HG03025 (cell line): ENCODE measurements around the gene PLEKHJ1.
A peak's percentile ranks its signal among the peaks of the same experiment; 100 is the strongest.

ENCODE experiments used
- ATAC-seq: cut with Tn5 transposase; IDR thresholded peaks from one replicate; pipeline ENCODE4 v1.9.1; 2021; ENCODE audit warnings: mild to moderate bottlenecking, moderate library complexity; ENCODE audit not compliant: unreplicated experiment, low FRiP score

Gene PLEKHJ1

DNA sequence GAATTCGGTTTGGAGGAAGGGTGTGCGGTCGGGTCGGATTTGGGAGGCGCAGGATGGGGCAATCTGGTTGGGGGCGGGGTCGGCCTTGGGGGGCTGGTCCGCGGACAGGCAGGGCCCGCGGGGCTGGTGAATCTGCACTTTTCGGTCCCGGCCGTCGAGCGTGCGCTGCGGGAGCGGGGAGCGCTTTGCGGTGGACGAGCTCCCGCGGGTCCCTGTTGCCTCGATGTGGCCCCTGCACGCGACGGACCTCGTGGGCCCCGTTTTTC, 34.0 kb upstream of the PLEKHJ1 start:
- no peak for ATAC-seq

- peak; percentile 63 for ATAC-seq
These were observed 33.4 kb upstream of the PLEKHJ1 start for GRCh38 chr19:2269244-2270156.

DNA sequence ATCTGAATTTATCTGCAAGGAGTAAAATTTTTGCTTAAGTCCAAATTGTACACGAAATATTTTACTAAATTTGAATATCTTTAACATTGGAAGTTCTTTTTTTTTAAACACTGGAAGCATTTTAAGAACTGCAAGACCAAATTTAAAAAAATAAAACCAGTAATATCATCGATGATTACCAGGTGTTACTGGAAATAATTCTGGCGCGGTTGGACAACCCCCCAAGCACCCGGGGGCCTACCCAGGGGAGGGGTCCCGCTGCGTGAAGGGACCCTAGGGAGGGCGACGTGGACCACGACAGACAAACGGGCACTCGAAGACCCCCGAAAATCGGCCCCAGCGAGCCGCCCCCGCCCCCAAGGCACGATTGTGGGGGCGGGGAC, 32.7 kb upstream of the PLEKHJ1 start:
- ATAC-seq: no peak

DNA sequence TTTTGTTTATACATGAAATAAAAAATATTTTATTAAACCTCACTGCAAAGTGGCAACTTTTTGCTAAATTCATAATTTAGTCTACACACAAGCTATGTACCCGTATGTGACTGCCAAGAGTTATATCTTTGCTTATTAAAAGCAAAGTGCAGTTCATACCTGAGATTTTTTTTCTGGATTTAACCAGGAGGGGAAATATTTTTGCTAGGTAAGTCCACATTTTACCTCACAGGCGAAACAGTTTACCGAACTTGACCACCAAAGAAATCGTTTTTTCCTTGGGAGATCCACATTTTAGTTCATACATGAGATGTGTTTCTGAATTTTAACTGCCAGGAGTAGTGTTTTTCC, 32.3 kb upstream of the PLEKHJ1 start:
- no peak for ATAC-seq

- no peak for ATAC-seq
These were observed 30.3 kb upstream of the PLEKHJ1 start for GRCh38 chr19:2266183-2266993.

- ATAC-seq: no peak
These were observed 25.5 kb upstream of the PLEKHJ1 start for GRCh38 chr19:2261438-2262172.

GRCh38 chr19:2260341-2260805, 24.2 kb upstream of the PLEKHJ1 start:
- ATAC-seq: no peak

GRCh38 chr19:2259336-2259735, 23.2 kb upstream of the PLEKHJ1 start:
- no peak for ATAC-seq

GRCh38 chr19:2255982-2256685, 20.0 kb upstream of the PLEKHJ1 start, which contains the start of gene JSRP1:
JSRP1 (minus strand) TSS chr19:2256417; CDS start chr19:2255314, 1,103 bp downstream.
- ATAC-seq: no peak

- no peak for ATAC-seq
These were observed 19.1 kb upstream of the PLEKHJ1 start for GRCh38 chr19:2255112-2255845.

- ATAC-seq: no peak
These were observed 18.1 kb upstream of the PLEKHJ1 start for GRCh38 chr19:2254064-2254872.

- ATAC-seq: no peak
These were observed 17.3 kb upstream of the PLEKHJ1 start for GRCh38 chr19:2253106-2254063.

GRCh38 chr19:2252797-2253105, 16.6 kb upstream of the PLEKHJ1 start:
- no peak for ATAC-seq

DNA sequence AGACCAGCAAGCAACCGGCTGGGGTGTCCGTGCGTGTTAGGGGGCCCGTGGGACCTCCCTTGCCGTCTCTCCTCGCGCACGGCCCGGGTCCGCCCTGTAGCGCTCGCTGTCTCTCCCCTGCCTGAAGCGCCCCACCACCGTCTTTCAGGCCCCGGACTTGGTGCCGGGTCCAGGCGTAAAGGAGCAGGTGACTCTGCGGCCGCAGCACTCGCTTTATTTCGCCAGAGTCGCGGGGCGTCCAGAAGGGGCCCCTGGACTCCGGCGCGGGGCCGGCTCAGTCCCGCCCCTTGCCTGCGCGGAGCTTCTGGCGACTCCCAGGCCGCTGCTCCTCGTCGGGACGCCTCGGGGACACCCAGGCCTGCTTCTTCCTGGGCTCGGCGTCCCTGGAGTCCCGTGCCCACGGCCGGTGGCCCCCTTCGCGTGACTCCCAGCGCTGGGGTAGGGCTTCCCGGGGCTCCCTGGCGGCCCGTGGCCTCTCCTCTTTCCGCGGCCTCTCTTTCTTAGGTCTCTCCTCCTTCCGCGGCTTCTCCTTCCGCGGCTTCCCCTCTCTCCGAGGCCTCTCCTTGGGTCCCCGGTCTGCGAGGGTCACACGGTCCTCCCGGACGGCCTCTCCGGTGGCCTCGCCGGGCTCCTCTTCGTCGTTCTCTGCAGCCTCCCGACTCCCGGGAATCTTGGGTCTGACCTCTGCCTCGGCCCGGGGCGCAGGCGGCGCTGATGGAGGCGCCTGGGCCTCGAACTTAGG, 16.1 kb upstream of the PLEKHJ1 start:
- ATAC-seq: no peak

GRCh38 chr19:2251106-2252054, 15.3 kb upstream of the PLEKHJ1 start:
- no peak for ATAC-seq

DNA sequence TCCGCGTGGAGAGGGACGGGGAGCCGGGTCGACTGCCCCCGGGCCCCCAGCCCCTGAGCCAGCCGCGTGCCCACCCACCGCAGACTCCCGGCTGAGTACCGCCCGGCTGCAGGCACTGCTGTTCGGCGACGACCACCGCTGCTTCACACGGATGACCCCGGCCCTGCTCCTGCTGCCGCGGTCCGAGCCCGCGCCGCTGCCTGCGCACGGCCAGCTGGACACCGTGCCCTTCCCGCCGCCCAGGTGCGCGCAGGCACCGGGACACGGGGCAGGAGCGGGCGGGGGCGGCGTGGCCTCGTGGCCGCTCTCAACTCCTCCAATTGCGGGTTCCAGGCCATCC, 14.6 kb upstream of the PLEKHJ1 start:
- ATAC-seq: no peak
